ENCODE measurements around the gene CYTH4.

Gene CYTH4

GRCh38 chr22:37326726-37327125 is 44.4 kb downstream of the CYTH4 start:
- DNase-seq, result no peak

- DNase-seq, result no peak
Measured at GRCh38 chr22:37328017-37328416, 45.7 kb downstream of the CYTH4 start.

GRCh38 chr22:37328538-37329237 is 46.4 kb downstream of the CYTH4 start:
- peak in 1 of 56 donors; percentile 25 for DNase-seq

GRCh38 chr22:37329238-37330140 is 47.2 kb downstream of the CYTH4 start:
- DNase-seq, result peak in 5 of 56 donors; percentile 9 to 31 (median 24)

GRCh38 chr22:37330200-37331033 is 48.1 kb downstream of the CYTH4 start:
- peak in 47 of 56 donors; percentile 7 to 79 (median 51) for DNase-seq

GRCh38 chr22:37331034-37331428 is 48.7 kb downstream of the CYTH4 start:
- DNase-seq, result peak in 22 of 56 donors; percentile 6 to 56 (median 28)

GRCh38 chr22:37331856-37332536 is 49.7 kb downstream of the CYTH4 start:
- no peak for DNase-seq

GRCh38 chr22:37333724-37334460 is 51.6 kb downstream of the CYTH4 start:
- no peak for DNase-seq

- DNase-seq, result no peak
Measured at GRCh38 chr22:37334461-37334858, 52.2 kb downstream of the CYTH4 start.

- DNase-seq, result peak in 5 of 56 donors; percentile 16 to 62 (median 17)
Measured at GRCh38 chr22:37334859-37335805, 52.8 kb downstream of the CYTH4 start.

- no peak for DNase-seq
Measured at GRCh38 chr22:37335806-37336199, 53.5 kb downstream of the CYTH4 start.

- DNase-seq, result no peak
Measured at GRCh38 chr22:37336579-37336978, 54.3 kb downstream of the CYTH4 start.

- DNase-seq, result no peak
Measured at GRCh38 chr22:37337204-37337943, 55.1 kb downstream of the CYTH4 start.

- no peak for DNase-seq
Measured at GRCh38 chr22:37338539-37339246, 56.4 kb downstream of the CYTH4 start.

- peak in 20 of 56 donors; percentile 10 to 59 (median 25) for DNase-seq
Measured at GRCh38 chr22:37340331-37341262, 58.3 kb downstream of the CYTH4 start.

GRCh38 chr22:37342065-37342464 is 59.8 kb downstream of the CYTH4 start:
- no peak for DNase-seq

All from amygdala (tissue), 56 donors.